Ectodermal cell (in vitro differentiated cells): ENCODE data around the gene VSIG10L.

Experiments used
- H3K27ac ChIP-seq: 2 replicates; pipeline ENCODE4 v1.7.0; 2013; ENCODE audit warnings: mild to moderate bottlenecking, low read depth, low read length; ENCODE audit not compliant: insufficient read depth, poor library complexity, severe bottlenecking
- H3K27me3 ChIP-seq: 2 replicates; pipeline ENCODE4 v1.7.0; 2013; ENCODE audit warnings: mild to moderate bottlenecking, low read length; ENCODE audit not compliant: insufficient read depth, control insufficient read depth, poor library complexity, severe bottlenecking
- H3K36me3 ChIP-seq: one replicate; pipeline ENCODE4 v1.7.0; 2013; ENCODE audit warnings: low read length; ENCODE audit not compliant: control insufficient read depth, insufficient read depth
- H3K4me1 ChIP-seq: one replicate; pipeline ENCODE4 v1.7.0; 2013; ENCODE audit warnings: low read length; ENCODE audit not compliant: control insufficient read depth, insufficient read depth
- H3K4me3 ChIP-seq: 2 replicates; pipeline ENCODE4 v1.7.0; 2013; ENCODE audit warnings: low read depth, low read length, control low read depth; ENCODE audit not compliant: insufficient read depth
- H3K9me3 ChIP-seq: 2 replicates; pipeline ENCODE4 v1.7.0; 2013; ENCODE audit warnings: mild to moderate bottlenecking, low read length, moderate library complexity; ENCODE audit not compliant: control insufficient read depth
- WGBS, 2 experiments: methylation state at CpG; one replicate each; pipeline ENCODE4 v1.1.7; 2013; ENCODE audit warnings: missing lambda C conversion rate in 2 of 2; 5-methylcytosine and 5-hydroxymethylcytosine counted together

Gene VSIG10L

DNA sequence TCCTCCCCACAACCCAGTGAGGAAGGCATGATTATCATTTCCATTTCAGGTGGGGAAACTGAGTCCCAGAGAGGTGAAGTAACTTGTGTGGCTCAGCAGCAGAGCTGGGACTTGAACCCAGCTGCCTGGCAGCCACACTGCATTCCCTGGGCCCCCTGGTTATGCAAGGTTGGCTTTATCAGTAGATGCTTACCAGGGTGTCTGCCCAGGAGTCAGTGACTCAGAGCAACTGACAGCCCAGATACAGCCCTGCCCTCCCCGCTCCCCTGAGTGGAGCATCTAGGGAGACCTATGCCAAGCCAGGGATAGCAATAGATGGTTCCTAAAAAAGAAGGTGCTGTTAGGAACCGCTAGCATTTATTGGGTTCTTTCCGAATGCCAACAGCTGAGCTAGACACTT is 24.6 kb downstream of the VSIG10L start:
- 91 to 92% methylated on average over 3 of the region's 3 CpGs for WGBS, 2 experiments
- Histone ChIP-seq H3K9me3 (no peaks in the 10 kb centered on the region), H3K4me1 (peaks cover 4% of the 10 kb centered on the region), H3K27me3 (peaks cover 2% of the 10 kb centered on the region), H3K27ac (no peak overlapping the region), H3K4me3 (no peak overlapping the region), H3K36me3 (peaks cover 4% of the 10 kb centered on the region)

DNA sequence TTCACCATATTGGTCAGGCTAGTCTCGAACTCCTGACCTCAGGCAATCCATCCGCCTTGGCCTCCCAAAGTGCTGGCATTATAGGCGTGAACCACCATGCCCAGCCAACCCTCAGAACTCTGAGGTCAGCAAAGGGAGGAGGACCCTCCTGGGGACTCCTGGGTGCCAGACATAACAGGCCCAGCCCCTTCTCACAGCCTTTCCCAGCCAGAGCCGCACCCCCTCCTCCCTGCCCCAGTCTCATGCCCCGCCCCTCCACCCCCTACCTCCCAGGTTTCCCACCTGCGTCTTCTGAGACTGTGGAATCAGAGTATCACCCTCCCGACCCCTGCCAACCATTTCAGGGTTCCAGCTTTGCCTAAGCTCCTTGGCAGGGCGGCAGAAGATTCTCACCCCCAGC is 25.3 kb downstream of the VSIG10L start:
- Histone ChIP-seq H3K27ac (no peak overlapping the region), H3K4me3 (no peak overlapping the region), H3K4me1 (peaks cover 4% of the 10 kb centered on the region), H3K27me3 (peaks cover 8% of the 10 kb centered on the region), H3K36me3 (peaks cover 4% of the 10 kb centered on the region), H3K9me3 (no peaks in the 10 kb centered on the region)
- WGBS, 2 experiments: 81 to 88% methylated on average over 7 to 8 of the region's 8 CpGs

DNA sequence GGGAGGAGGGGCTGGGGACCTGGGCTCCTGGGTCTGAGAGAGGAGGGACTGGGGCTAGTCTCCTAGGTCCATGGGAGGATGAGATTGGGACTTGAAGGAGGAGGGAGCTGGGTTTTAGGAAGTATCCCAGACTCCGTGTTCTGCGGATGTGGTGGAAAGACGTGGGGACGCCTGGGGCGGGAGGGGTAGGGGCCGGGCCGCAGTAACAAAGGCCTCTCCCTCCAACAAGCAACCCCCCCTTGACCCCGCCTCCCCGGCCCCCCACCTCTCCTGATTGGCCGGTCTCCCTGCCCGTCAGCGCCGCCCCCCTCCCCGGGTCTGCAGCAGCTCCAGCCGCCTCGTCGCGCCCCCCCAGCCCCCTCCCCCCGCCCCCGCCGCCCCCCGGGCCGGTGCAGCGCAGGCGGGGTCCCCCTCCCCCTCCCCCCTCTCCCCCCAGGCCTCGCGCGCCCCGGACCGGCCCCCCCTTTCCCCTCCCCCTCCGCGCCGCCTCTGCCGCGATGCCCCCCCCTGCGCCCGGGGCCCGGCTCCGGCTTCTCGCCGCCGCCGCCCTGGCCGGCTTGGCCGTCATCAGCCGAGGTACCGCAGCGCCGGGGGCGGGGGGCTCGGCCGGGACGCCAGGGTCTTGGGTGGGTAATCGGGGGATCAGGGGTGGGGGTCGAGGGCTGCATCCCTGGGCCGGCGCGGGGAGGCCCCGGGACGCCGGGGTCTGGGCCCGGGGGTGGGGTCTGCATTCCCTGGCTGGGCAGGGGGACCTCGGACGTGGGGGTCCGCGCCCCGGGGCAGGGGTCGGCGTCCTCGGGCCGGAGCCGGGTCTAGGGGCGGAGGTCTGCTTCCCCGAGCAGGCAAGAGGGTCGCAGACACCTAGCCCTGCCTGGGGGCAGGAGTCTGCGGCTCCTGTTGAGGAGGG is 30.3 kb downstream of the VSIG10L start, which contains the start of gene IGLON5:
IGLON5 (plus strand) TSS at position 294 of the 907 bp plus-strand sequence; CDS start at position 498, 204 bp downstream.
- 1% methylated on average over 47 to 51 of the region's 76 CpGs for WGBS, 2 experiments
- Histone ChIP-seq H3K4me1 (peaks cover 4% of the 10 kb centered on the region), H3K36me3 (peaks cover 4% of the 10 kb centered on the region), H3K27me3 (peaks cover 8% of the 10 kb centered on the region), H3K4me3 (peak within 1 kb of the TSS; percentile 61), H3K27ac (no peak within 1 kb of the TSS), H3K9me3 (no peaks in the 10 kb centered on the region)

DNA sequence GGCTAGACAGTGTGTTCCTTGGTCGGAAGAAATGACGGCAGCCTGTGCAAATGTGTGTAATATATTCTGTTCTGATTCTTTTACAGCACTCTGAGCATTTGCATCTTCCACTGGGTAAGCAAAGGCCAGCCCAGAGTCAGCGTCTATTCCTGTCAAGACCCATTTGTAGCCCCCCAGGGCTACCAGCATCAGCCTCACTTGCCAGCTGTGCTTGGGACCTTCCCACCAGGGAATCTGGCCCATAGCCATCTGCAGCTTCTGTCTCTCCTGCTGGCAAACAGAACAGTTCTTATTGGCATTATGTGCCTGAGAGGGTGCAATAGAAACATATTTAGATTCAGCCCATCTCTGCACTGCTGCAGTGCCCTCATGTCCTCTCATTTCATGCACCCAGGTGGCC is 36.5 kb downstream of the VSIG10L start:
- Histone ChIP-seq H3K36me3 (no peaks in the 10 kb centered on the region), H3K27me3 (no peaks in the 10 kb centered on the region), H3K4me3 (no peak overlapping the region), H3K4me1 (no peaks in the 10 kb centered on the region), H3K27ac (no peak overlapping the region), H3K9me3 (no peaks in the 10 kb centered on the region)
- 93 to 94% methylated on average over 3 of the region's 3 CpGs for WGBS, 2 experiments

DNA sequence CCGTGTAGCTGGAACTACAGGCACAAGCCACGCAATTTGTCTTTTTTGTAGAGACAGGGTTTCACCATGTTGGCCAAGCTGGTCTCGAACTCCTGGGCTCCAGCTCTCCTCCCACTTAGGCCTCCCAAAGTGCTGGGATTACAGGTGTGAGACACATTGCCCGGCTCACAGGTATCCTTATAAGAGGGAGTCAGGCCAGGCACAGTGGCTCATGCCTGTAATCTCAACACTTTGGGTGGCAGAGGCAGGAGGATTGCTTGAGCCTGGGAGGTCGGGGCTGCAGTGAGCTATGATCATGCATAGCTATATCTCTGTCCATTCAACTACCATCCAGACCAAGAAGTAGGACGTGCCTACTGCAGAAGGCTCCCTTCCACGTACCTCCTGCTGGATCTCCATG is 40.7 kb downstream of the VSIG10L start:
- H3K27ac ChIP-seq: no peak overlapping the region
- H3K36me3 ChIP-seq: no peaks in the 10 kb centered on the region
- H3K27me3 ChIP-seq: no peaks in the 10 kb centered on the region
- H3K4me1 ChIP-seq: no peaks in the 10 kb centered on the region
- 91% methylated on average over 7 of the region's 7 CpGs for WGBS, 2 experiments
- no peaks in the 10 kb centered on the region for H3K9me3 ChIP-seq
- H3K4me3 ChIP-seq: no peak overlapping the region

DNA sequence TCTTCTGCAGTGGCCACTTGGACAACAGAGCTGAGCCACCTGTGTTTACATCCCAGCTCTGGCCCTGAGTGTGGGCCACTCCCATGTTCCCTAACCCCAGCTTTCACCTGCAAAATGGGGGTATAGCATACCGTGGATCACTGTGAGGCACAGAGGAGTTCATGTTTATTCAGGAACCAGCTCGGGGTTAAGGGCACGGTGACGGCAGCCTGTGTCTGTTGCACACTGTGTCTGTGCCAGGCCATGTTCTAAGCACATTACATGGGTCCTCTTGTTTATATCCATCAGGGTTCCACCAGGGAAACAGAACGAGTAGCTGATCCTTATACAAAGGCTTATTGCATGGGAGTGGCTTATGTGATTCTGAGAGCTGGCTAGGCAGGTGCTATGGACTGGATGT is 44.5 kb downstream of the VSIG10L start:
- 91 to 92% methylated on average over 5 of the region's 5 CpGs for WGBS, 2 experiments
- H3K27ac ChIP-seq: no peak overlapping the region
- H3K27me3 ChIP-seq: peaks cover 16% of the 10 kb centered on the region
- H3K4me1 ChIP-seq: peaks cover 23% of the 10 kb centered on the region
- H3K9me3 ChIP-seq: no peaks in the 10 kb centered on the region
- no peaks in the 10 kb centered on the region for H3K36me3 ChIP-seq
- no peak overlapping the region for H3K4me3 ChIP-seq

DNA sequence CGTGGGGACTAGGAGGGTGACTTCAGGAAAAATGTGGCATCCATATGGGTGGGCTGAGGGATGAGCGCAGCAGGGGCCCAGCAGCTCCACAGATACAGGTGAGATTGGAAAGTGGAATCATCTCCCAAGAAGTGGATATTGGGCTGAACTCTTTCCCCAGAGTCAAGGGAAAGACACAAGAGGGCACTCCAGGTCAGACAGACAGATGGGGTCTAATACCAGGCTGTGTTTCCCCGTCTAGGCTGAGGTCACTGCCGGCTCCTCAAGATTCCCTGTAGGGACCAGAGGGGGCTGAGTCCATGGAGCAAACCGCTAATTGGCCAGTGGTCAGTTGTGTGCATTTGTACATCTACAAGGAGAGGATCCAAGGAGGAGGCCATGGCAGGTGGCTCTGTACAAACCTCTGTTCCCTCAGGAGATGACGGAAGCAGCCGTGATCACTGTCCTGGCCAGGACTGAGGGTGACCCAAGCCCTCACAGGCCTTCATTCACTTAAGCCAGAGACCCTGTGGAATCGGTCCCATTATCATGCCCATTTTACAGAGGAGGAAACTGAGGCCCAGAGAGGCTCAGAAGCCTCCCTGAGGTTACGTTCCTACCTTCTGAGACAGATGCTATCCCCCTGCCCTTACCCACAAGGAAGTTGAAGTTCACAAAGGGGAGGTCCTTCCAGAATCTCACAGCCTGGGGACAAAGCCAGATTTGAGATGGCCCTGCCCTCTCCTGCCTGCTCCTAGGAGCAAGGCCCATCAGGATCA is 45.4 kb downstream of the VSIG10L start:
- Histone ChIP-seq H3K36me3 (no peaks in the 10 kb centered on the region), H3K27ac (no peak overlapping the region), H3K9me3 (no peaks in the 10 kb centered on the region), H3K27me3 (peaks cover 16% of the 10 kb centered on the region), H3K4me3 (no peak overlapping the region), H3K4me1 (peaks cover 23% of the 10 kb centered on the region)
- 67% methylated on average over 9 of the region's 9 CpGs for WGBS, 2 experiments

DNA sequence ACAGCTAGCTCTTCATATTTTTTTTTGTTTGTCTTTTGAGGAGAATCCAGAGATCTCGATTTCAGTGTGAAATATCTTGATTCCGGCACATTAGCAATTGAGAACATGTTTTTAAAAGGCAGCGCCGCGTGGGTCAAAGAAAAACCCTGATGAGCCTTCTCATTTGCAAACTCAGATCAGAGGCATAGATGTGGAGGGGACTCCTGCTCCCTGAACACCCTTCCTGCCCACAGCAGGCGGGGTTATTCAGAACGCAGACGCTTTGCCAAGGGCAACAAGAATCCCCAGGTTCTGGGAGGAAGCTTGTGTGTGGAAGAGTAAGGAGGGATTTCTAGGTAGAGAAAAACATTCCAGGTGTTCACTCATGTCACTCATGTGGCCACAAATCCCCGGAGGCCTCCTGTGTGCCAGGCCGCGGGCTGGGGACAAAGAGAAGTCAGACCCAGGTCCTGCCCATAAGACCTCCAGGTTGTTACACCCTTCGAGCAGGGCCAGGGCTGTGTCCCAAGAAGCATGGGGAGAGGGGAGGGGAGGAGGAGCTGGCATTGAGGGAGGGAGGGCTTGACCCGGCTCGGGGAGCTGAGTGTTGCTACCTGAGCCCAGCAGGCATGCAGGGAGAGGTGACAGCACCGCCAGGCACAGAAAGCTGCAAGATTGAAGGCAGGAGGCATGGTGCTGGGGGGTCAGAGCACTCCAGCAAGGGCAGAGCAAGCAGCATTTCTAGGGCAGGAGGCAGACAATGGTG is 46.4 kb downstream of the VSIG10L start:
- H3K4me1 ChIP-seq: peaks cover 23% of the 10 kb centered on the region
- WGBS, 2 experiments: 48 to 50% methylated on average over 15 of the region's 15 CpGs
- H3K27ac ChIP-seq: no peak overlapping the region
- H3K4me3 ChIP-seq: no peak overlapping the region
- H3K27me3 ChIP-seq: peaks cover 16% of the 10 kb centered on the region
- no peaks in the 10 kb centered on the region for H3K9me3 ChIP-seq
- H3K36me3 ChIP-seq: no peaks in the 10 kb centered on the region

DNA sequence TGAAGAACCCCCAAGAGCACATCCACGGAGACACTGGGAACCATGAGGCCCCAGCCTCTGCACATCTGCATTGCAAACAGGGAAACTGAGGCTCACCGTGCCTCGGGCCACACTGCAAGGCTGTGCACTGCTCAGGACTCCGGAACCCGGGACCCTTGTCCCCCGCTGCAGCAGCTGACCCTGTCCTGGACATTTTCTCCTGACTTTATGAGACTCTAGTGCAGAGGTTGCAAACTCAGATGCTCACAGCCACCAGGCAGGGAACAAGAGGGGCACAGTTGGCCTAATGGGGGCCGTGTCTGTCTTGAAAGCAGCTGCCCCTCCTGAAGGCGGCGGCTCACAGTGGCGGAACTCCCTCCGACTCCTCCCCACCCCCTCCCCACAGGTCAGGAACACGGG is 47.0 kb downstream of the VSIG10L start:
- no peaks in the 10 kb centered on the region for H3K36me3 ChIP-seq
- peaks cover 16% of the 10 kb centered on the region for H3K27me3 ChIP-seq
- peaks cover 23% of the 10 kb centered on the region for H3K4me1 ChIP-seq
- WGBS, 2 experiments: 57 to 64% methylated on average over 12 of the region's 12 CpGs
- H3K9me3 ChIP-seq: no peaks in the 10 kb centered on the region
- H3K4me3 ChIP-seq: no peak overlapping the region
- H3K27ac ChIP-seq: no peak overlapping the region
